ENCODE measurements around the gene HRNR.
"Not testable (repeated sequence)": the region's sequence is repeated elsewhere in the genome, so short reads cannot be mapped to it uniquely, and the experiment has no call there.

GRCh38 chr1:152214911-152215310, 9.1 kb downstream of the HRNR start:
- TF ChIP-seq CTCF, POLR2A (IDR thresholded peaks at IDR 0.05): not testable (repeated sequence)
